Left forelimb (tissue), 1 donor: ENCODE data around the gene XYLT1.
"Not testable (repeated sequence)": the region's sequence is repeated elsewhere in the genome, so short reads cannot be mapped to it uniquely, and the experiment has no call there.

Experiments
- DNase-seq: peaks from one replicate; pipeline ENCODE4 v3.0.0-alpha.2; 2018; ENCODE audit warnings: low spot score

XYLT1 gene

GRCh38 chr16:17306211-17306610, 164.5 kb downstream of the XYLT1 start:
- DNase-seq, result not testable (repeated sequence)

GRCh38 chr16:17305694-17306093, 165.1 kb downstream of the XYLT1 start:
- DNase-seq, result no peak

GRCh38 chr16:17304491-17305119, 166.2 kb downstream of the XYLT1 start:
- no peak for DNase-seq

GRCh38 chr16:17304106-17304490, 166.7 kb downstream of the XYLT1 start:
- no peak for DNase-seq

GRCh38 chr16:17303101-17303500, 167.7 kb downstream of the XYLT1 start:
- no peak for DNase-seq

GRCh38 chr16:17302620-17303019, 168.1 kb downstream of the XYLT1 start:
- DNase-seq, result no peak

- DNase-seq, result no peak
These were observed 168.5 kb downstream of the XYLT1 start for GRCh38 chr16:17302214-17302613.

GRCh38 chr16:17301593-17302135, 169.1 kb downstream of the XYLT1 start:
- DNase-seq, result no peak

- no peak for DNase-seq
These were observed 169.6 kb downstream of the XYLT1 start for GRCh38 chr16:17301184-17301583.

- no peak for DNase-seq
These were observed 171.0 kb downstream of the XYLT1 start for GRCh38 chr16:17299790-17300189.

- no peak for DNase-seq
These were observed 172.5 kb downstream of the XYLT1 start for GRCh38 chr16:17298238-17298637.

GRCh38 chr16:17296431-17296830, 174.3 kb downstream of the XYLT1 start:
- no peak for DNase-seq

- no peak for DNase-seq
These were observed 174.8 kb downstream of the XYLT1 start for GRCh38 chr16:17295948-17296347.

GRCh38 chr16:17294856-17295255, 175.9 kb downstream of the XYLT1 start:
- no peak for DNase-seq

GRCh38 chr16:17293813-17294558, 176.8 kb downstream of the XYLT1 start:
- DNase-seq, result no peak

GRCh38 chr16:17291289-17291688, 179.5 kb downstream of the XYLT1 start:
- DNase-seq, result no peak

- DNase-seq, result no peak
These were observed 180.8 kb downstream of the XYLT1 start for GRCh38 chr16:17289674-17290635.

GRCh38 chr16:17289050-17289449, 181.7 kb downstream of the XYLT1 start:
- DNase-seq, result no peak

GRCh38 chr16:17287166-17287800, 183.5 kb downstream of the XYLT1 start:
- no peak for DNase-seq

GRCh38 chr16:17286443-17286842, 184.3 kb downstream of the XYLT1 start:
- no peak for DNase-seq

- peak; percentile 75 for DNase-seq
These were observed 187.7 kb downstream of the XYLT1 start for GRCh38 chr16:17283016-17283415.

GRCh38 chr16:17282247-17282646, 188.5 kb downstream of the XYLT1 start:
- no peak for DNase-seq
